K562 treated with DMSO at 1 percent for 48 hours (cell line): Measurements from ENCODE around the gene VAMP5. TPM values are rescaled to one million over a fixed set of nuclear protein-coding genes. Genes with fewer than 3 reads are reported as not detected.

Source experiments
- total RNA-seq: library from RNA; unstranded; fragments of 300-600 nt; gene quantifications from 2 replicates; pipeline ENCODE4 v1.2.3, GENCODE V29; 2022; ENCODE audit warnings: low replicate concordance; ENCODE audit errors: extremely low read depth

VAMP5 gene, protein sequence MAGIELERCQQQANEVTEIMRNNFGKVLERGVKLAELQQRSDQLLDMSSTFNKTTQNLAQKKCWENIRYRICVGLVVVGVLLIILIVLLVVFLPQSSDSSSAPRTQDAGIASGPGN
- total RNA-seq, result not detected in 2 replicates

DNA sequence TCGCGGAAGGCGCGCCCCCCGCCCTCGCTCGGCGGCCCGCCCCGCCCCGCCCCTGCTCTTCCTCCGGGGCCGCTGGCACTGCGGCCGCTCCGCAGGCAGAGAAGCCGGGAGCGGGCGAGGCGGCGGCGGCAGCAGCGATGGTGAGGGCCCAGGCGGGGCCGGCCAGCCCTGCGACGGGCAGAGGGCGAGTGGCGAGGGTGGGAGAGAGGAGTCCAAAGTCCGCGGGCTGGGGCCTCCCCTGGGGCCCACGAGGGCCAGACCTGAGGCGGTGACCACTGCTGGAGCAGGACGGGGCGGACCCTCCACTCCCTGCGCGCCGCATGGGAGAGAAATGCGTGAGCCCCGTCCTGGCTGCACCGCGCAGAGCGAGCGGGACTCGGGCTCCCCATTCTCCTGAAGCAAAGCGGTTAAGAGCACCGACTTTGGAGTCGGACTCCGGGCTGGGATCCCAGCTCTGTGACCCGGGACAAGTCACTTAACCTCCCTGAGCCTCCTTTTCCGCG, at the start of gene VAMP5:
Gene VAMP5 (plus strand): TSS at position 78 of the 503 bp plus-strand sequence. CDS start 60 bp downstream, at position 138.

DNA sequence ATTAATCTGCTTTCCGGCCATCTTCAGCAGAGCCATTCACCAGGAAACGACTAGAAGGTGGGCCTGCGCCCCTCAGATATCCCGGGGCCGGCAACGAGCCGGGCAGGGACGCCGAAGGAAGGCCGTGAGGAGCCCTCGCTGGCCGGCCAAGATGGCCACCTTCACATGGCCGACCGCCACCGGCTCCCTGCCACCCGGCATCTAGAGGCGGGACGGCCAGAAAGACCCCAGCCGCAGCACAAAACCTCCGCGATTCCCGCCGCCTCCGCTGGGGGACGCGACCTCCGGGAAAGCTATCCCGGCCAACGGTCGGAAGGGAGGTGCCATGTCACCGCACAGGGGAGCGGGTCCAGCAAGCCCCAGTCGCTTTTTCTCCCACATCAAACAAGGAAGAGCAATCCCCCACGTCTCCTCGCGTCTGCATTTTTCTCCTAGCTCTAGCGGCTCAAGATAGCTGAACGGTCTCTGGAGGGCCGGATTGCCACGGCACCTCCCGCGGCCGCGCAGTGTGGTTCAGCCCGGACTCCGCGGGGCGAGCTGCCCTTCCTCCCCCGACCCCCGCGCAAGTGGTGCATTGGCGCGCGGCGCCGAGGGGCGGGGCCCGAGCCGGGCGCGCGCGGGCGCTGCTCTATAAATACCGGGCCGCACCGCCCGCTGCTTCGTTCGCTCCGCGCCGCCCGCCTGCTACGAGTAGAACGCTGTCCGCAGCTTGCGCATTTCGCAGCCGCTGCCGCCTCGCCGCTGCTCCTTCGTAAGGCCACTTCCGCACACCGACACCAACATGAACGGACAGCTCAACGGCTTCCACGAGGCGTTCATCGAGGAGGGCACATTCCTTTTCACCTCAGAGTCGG, 45.5 kb upstream of the VAMP5 start, which contains the start of gene MAT2A:
Gene MAT2A (plus strand): TSS at position 662 of the 854 bp plus-strand sequence. CDS start 120 bp downstream, at position 782.

DNA sequence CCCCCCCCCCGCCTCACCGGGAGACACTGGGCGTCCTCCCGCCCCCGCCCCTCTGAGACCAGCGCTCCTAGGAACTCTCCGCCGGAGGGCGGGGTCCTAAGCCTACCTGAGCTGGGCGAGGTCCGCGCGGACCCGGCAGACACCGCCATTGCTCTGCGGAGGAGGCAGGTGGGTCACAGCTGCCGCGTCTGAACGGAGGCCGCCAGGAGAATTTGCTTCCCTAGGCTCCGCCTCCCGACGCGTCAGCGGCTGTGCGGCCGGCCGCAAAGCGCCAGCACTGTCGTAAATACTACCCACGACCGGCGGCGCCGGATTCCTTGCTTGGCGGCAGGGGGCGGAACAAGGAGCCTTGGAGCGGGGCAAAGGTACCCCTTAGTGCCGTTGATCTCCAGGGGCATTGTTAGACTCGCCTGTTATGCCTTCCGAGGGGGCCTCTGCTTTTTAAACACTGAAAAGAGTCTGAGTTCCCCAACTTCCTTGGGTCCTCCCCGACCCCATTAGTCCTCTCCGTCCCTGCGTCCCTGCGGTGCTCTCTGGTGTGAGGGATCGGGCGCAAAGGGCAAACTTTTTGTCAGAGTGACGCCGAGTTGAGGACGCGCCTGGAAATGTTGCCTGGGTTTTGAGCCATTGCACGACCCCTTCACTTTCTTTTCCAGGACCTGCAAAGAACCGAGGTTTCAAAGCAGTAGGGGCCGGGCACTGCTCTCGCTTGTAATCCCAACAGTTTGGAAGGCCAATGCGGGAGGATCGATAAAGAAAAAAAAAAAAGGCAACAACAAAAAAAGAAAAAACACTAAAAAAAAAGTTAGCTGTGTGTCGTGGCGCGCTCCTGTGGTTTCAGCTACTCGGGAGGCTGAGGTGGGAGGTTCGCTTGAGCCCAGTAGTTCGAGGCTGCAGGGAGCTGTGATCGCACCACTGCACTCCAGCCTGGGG, 22.7 kb upstream of the VAMP5 start, which contains the start of gene GGCX:
Gene GGCX (minus strand): TSS at position 214 of the 933 bp plus-strand sequence. CDS start 65 bp downstream, at position 149.

DNA sequence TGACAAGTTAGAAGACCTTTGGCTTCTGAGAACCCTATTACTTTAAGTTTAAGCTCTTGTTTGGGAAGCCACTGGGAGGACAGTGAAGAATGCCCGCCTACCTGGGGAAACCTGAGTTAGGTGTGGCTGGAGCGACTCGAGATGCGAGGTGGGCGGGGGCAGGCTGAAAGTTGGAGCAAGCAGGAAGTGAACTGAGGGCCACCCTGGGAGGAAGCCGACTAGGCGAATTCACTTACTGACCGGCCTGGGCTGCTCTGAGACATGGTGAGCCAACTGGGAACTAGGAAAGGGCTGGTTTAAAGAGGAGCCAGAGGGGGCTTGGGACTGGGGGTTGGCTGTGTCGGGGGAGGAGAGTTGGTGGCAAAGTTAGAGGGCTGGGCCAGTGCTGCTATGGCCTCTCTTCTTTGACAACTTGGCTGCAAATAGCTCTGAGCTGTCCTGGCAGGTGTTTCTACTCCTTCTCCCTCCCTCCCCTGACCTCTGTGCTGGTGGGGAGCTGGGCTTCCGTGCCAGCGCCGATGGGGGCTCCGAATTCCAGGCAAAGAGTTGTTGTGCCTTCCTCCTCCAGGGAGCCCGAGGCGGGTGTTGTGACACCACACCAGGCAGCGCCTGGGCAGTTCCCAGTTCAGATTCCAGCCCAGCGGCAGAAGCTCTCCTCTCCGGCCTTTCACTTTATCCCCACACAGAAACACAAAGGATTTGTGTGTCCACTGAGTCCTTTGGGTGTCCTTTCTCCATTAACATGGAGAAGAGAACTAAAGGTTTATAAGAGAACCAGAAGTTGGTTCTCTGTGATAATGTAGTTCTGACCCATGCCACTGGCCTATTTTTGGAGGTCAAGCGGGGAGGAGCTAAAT, 6.6 kb upstream of the VAMP5 start, which contains the start of gene VAMP8:
Gene VAMP8 (plus strand): TSS at position 201 of the 857 bp plus-strand sequence. CDS start 61 bp downstream, at position 262.

DNA sequence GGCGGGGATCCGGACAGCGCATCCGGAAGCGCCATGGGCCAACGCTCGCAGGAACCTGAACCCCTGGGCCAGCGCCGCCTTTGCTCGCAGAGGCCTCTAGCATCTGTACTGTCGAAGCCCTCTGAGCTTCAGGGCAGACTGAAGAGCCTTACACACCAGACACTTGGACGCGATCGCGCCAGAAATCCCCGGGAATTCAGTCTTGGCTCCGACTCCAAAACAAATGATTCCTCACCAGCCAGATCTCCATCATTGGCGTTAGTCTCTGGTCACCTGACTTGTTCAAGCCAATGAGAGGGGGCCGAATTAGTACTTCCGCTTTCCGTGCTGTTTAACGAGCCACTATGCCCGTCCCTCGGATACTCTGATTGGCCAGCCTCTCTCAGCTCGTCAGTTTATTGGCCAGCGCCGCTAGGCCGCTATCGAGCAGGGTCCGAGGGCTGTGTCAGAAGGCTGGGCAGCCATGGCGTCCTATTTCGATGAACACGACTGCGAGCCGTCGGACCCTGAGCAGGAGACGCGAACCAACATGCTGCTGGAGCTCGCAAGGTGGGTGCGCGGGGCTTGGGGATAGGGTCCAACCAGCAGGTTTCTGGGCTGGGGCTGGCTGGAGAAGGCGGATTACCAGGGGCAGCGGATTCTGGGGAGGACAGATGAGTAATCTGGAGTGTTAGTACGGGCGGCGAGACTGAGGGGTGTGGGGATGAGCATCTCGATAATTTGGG, 11.2 kb downstream of the VAMP5 start, which contains the start of gene RNF181:
Gene RNF181 (plus strand): TSS at position 445 of the 725 bp plus-strand sequence. CDS start 19 bp downstream, at position 464.

DNA sequence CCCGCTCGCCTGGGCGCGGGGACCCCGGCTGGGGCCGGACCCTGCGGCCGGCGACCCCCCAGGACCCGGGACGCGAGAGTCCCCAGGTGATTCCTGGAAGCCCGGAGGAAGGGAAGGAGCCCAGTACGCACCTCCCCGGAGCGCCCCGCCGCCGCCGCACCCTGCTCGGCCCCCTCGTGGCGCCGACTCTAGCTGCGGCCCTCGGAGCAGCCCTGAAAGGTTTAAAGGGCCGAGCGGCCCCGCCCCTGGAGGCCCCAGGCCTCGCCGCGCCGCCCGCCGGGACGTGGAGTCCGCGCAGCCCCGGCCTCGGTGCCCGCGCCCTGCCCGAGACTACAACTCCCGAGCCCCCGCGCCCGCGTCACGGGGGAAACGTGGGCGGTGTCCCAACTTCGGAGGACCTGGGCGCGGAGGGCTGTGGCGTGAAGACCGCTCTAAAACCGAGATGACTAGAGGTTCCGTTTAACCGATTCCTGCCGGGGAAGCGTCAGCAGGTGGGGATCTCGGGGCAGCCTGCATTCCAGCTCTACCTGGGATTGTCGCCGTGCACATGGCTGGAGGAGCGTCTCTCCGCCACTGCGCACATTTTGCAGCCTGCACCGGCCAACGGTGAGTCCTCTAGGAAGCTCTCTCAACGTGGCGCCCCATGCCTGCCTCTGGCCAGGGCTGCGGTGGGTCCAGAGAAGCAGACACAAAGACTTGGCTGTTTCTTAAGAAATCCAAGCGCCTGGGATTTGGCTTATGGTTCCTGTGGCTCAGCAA, 18.4 kb downstream of the VAMP5 start, which contains the start of gene TMEM150A:
Gene TMEM150A (minus strand): TSS at position 223 of the 759 bp plus-strand sequence. CDS start 750 bp downstream, outside the sequence.

DNA sequence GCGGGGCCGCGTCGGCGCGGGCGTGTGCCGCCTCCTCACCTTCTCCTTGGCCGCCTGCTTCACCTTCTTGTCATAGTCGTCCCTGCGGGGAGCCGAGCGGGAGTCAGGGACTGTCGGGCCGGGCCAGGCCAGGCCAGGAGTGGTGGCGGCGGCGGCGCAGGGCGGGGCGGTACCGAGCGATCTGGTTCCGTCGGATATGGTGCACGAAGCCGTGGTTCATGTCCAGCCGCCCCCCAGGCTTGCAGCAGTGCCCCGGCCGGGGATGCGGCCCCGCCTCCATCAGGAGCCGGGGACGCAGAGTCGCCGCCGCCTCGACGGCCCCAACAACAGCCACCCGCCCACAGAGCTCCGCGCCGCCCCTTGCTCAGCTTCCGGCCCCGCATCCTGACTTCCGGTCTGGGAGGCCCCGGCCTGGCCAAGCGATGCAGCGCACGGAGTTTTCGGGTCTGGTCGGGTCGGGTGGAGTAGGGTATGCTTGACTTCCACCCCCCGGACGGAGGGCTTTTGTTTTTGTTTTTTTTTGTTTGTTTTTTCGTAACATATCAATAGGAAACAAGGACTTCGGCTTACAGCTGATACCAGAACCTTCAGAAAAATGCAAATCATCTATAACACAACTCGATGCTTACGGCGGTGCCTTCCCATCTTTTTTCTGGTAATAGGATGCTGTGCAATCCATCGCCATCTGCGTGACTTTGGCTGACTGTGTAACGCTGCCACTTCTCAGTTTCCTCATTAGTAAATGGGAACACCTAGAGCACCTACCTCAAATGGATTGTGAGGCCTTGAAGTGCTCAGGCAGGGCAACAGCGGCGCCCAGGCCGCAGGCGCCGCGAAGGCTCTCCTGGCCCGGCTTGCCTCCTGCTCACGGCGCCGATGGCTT, 27.7 kb downstream of the VAMP5 start, which contains the start of gene C2orf68:
Gene C2orf68 (minus strand): TSS at position 362 of the 883 bp plus-strand sequence. CDS start 82 bp downstream, at position 280.

Other genes with a start within 250 kb of the VAMP5 start
- gene RETSAT, start 229.9 kb upstream of the VAMP5 start, total RNA-seq, result 438 TPM in 1 of 2 replicates, not detected in the other
- gene ELMOD3, start 229.7 kb upstream of the VAMP5 start, total RNA-seq, result not detected in 2 replicates
- gene CAPG, start 174.1 kb upstream of the VAMP5 start, total RNA-seq, result not detected in 2 replicates
- gene SH2D6, start 165.7 kb upstream of the VAMP5 start, total RNA-seq, result not detected in 2 replicates
- not detected in 2 replicates for gene MAT2A, start 45.3 kb upstream of the VAMP5 start, total RNA-seq
- gene GGCX, start 22.9 kb upstream of the VAMP5 start, total RNA-seq, result not detected in 2 replicates
- not detected in 2 replicates for gene VAMP8, start 6.8 kb upstream of the VAMP5 start, total RNA-seq
- gene RNF181, start 11.3 kb downstream of the VAMP5 start, total RNA-seq, result not detected in 2 replicates
- not detected in 2 replicates for gene TMEM150A, start 18.3 kb downstream of the VAMP5 start, total RNA-seq
- gene C2orf68, start 27.6 kb downstream of the VAMP5 start, total RNA-seq, result not detected in 2 replicates
- not detected in 2 replicates for gene USP39, start 31.8 kb downstream of the VAMP5 start, total RNA-seq
- not detected in 2 replicates for gene SFTPB, start 83.8 kb downstream of the VAMP5 start, total RNA-seq
- gene GNLY, start 109.9 kb downstream of the VAMP5 start, total RNA-seq, result not detected in 2 replicates
- not detected in 2 replicates for gene ATOH8, start 169.6 kb downstream of the VAMP5 start, total RNA-seq